SK-N-SH (cell line): ENCODE results near the gene TMEM266. TPM values are rescaled to one million over a fixed set of nuclear protein-coding genes. Genes with fewer than 3 reads are reported as not detected.

Source experiments
- CTCF ChIA-PET: fragments of 300-600, 350-600 bp; formaldehyde crosslinking; extraction: SDS; loops from one replicate; lab custom pipeline; 2021; lab: Yijun Ruan, JAX
- POLR2A ChIA-PET: fragments of 350-600 bp; sonication (Branson Sonifier 250); formaldehyde crosslinking; extraction: SDS; loops from one replicate; lab custom pipeline; 2020; ENCODE audit warnings: antibody characterized with exemption, inconsistent platforms; lab: Yijun Ruan, JAX
- DNase-seq: peaks from one replicate; pipeline ENCODE4 v3.0.0; 2012
- H2AFZ ChIP-seq: fragments of 200-600 bp; sonication (generic); 2 replicates; pipeline ENCODE4 v1.8.1; 2016; ENCODE audit warnings: antibody characterized with exemption, mild to moderate bottlenecking, low read depth
- H3F3A ChIP-seq: fragments of 200-600 bp; sonication (generic); replicated peaks from 2 replicates; pipeline ENCODE3; 2016; ENCODE audit warnings: antibody characterized with exemption, mild to moderate bottlenecking; ENCODE audit not compliant: insufficient read depth
- H3K27ac ChIP-seq, 2 experiments: fragments of 200-500 bp in 1 of 2; fragments of 200-600 bp in 1 of 2; sonication (Bioruptor generic) in 1 of 2; sonication (generic), shearing (Covaris generic) in 1 of 2; 2 replicates each; pipeline versions ENCODE4 v1.5.1 to v1.6.1; 2014 to 2016; ENCODE audit warnings: low read depth in 2 of 2, inconsistent platforms in 1 of 2, low read length in 1 of 2, mild to moderate bottlenecking in 1 of 2, mixed read lengths in 1 of 2
- H3K27me3 ChIP-seq: fragments of 200-600 bp; sonication (generic), shearing (Covaris generic); 2 replicates; pipeline ENCODE4 v1.6.1; 2016; ENCODE audit warnings: mixed run types; ENCODE audit not compliant: insufficient read depth
- H3K36me3 ChIP-seq, 2 experiments: fragments of 200-500 bp in 1 of 2; fragments of 200-600 bp in 1 of 2; sonication (Bioruptor generic) in 1 of 2; sonication (generic) in 1 of 2; replicated peaks in 1 of 2; 2 replicates each; pipeline versions ENCODE3 to v1.5.1; 2014 to 2016; ENCODE audit warnings: low read length in 1 of 2, mild to moderate bottlenecking in 1 of 2; ENCODE audit not compliant: insufficient read depth in 2 of 2, control insufficient read depth in 1 of 2
- H3K4me1 ChIP-seq, 2 experiments: fragments of 200-500 bp in 1 of 2; fragments of 200-600 bp in 1 of 2; sonication (Bioruptor generic) in 1 of 2; sonication (generic), shearing (Covaris generic) in 1 of 2; 2 replicates each; pipeline versions ENCODE4 v1.5.1 to v1.6.1; 2014 to 2016; ENCODE audit warnings: low read depth in 1 of 2, low read length in 1 of 2, mixed run types in 1 of 2; ENCODE audit not compliant: insufficient read depth in 2 of 2, control insufficient read depth in 1 of 2
- H3K4me2 ChIP-seq: fragments of 200-600 bp; sonication (generic), shearing (Covaris generic); 2 replicates; pipeline ENCODE4 v1.6.1; 2017; ENCODE audit warnings: mixed run types
- H3K4me3 ChIP-seq, 2 experiments: fragments of 200-500 bp in 1 of 2; fragments of 200-600 bp in 1 of 2; sonication (Bioruptor generic) in 1 of 2; sonication (generic), shearing (Covaris generic) in 1 of 2; 2 replicates each; pipeline versions ENCODE4 v1.5.1 to v1.8.1; 2014 to 2016; ENCODE audit warnings: low read depth in 2 of 2, inconsistent platforms in 1 of 2, low read length in 1 of 2, mild to moderate bottlenecking in 1 of 2, mixed read lengths in 1 of 2, moderate library complexity in 1 of 2
- H3K79me2 ChIP-seq: fragments of 200-600 bp; sonication (generic); 2 replicates; pipeline ENCODE4 v1.8.1; 2017; ENCODE audit warnings: mild to moderate bottlenecking; ENCODE audit not compliant: insufficient read depth
- H3K9ac ChIP-seq: fragments of 200-600 bp; sonication (generic); 2 replicates; pipeline ENCODE4 v1.6.1; 2017; ENCODE audit warnings: mixed run types
- H3K9me2 ChIP-seq: fragments of 200-600 bp; sonication (generic); 2 replicates; pipeline ENCODE4 v1.6.1; 2017; ENCODE audit warnings: mixed run types
- H3K9me3 ChIP-seq: fragments of 200-600 bp; sonication (generic); 2 replicates; pipeline ENCODE4 v1.6.1; 2017; ENCODE audit warnings: mixed run types, mild to moderate bottlenecking, moderate library complexity
- H4K20me1 ChIP-seq: fragments of 200-600 bp; sonication (generic); 2 replicates; pipeline ENCODE4 v1.6.1; 2017; ENCODE audit warnings: mild to moderate bottlenecking, mixed run types; ENCODE audit not compliant: insufficient read depth
- EP300 ChIP-seq, 2 experiments: IDR thresholded peaks; 2 replicates each; pipeline versions ENCODE4 v1.4.0 to v1.6.1; 2012; ENCODE audit warnings: borderline replicate concordance in 1 of 2, low read depth in 1 of 2, low read length in 1 of 2
- FOXJ3 ChIP-seq: sonication (generic); formaldehyde crosslinking; IDR thresholded peaks from 2 replicates; pipeline ENCODE4 v1.5.1; 2020; ENCODE audit warnings: mild to moderate bottlenecking, missing genetic modification reagents
- GABPA ChIP-seq: IDR thresholded peaks from 2 replicates; pipeline ENCODE4 v1.4.0; 2012; ENCODE audit warnings: low read depth, mild to moderate bottlenecking
- IRF3 ChIP-seq: fragments of 150-350 bp; IDR thresholded peaks from 2 replicates; pipeline ENCODE4 v1.6.1; 2016; ENCODE audit warnings: mild to moderate bottlenecking, low read depth, low read length
- MAX ChIP-seq: IDR thresholded peaks from 2 replicates; pipeline ENCODE4 v1.4.0; 2012; ENCODE audit warnings: low read depth
- MEF2A ChIP-seq: IDR thresholded peaks from 2 replicates; pipeline ENCODE4 v1.4.0; 2012; ENCODE audit warnings: low read depth, borderline replicate concordance
- MXI1 ChIP-seq: IDR thresholded peaks from 2 replicates; pipeline ENCODE4 v1.6.1; 2012; ENCODE audit warnings: mild to moderate bottlenecking, low read depth, low read length, improper control_type of control experiment
- NFIC ChIP-seq: IDR thresholded peaks from 2 replicates; pipeline ENCODE4 v1.4.0; 2012; ENCODE audit warnings: borderline replicate concordance
- NRF1 ChIP-seq: IDR thresholded peaks from 2 replicates; pipeline ENCODE4 v1.6.1; 2012; ENCODE audit warnings: low read depth, mild to moderate bottlenecking, low read length
- RXRA ChIP-seq: IDR thresholded peaks from 2 replicates; pipeline ENCODE4 v1.4.0; 2012; ENCODE audit warnings: low read depth, mild to moderate bottlenecking, borderline replicate concordance
- SIN3A ChIP-seq: IDR thresholded peaks from 2 replicates; pipeline ENCODE4 v1.6.1; 2012; ENCODE audit warnings: low read depth, mild to moderate bottlenecking, low read length, moderate library complexity, borderline replicate concordance
- SMC3 ChIP-seq: IDR thresholded peaks from 2 replicates; pipeline ENCODE4 v1.6.1; 2012; ENCODE audit warnings: low read depth, low read length, improper control_type of control experiment
- YY1 ChIP-seq: IDR thresholded peaks from 2 replicates; pipeline ENCODE4 v1.4.0; 2012; ENCODE audit warnings: low read depth, mild to moderate bottlenecking
- WGBS: methylation state at CpG from one replicate; pipeline ENCODE4 v1.1.6; 2017; ENCODE audit warnings: low lambda C conversion rate; 5-methylcytosine and 5-hydroxymethylcytosine counted together
- polyA plus RNA-seq, 3 experiments: library from polyadenylated mRNA; depleted of rRNA; stranded (reverse); fragments of >200 nt; gene quantifications; 2 replicates each; pipeline ENCODE4 v1.2.3, GENCODE V29; 2012
- TF ChIP-seq, protein P1 (sequence below): fragments of 200-600 bp; sonication (generic); IDR thresholded peaks from 2 replicates; pipeline ENCODE4 v1.6.1; 2017; ENCODE audit warnings: antibody characterized with exemption, mild to moderate bottlenecking, moderate library complexity

TMEM266 gene
- polyA plus RNA-seq, 1 of the 3 experiments (the other 2 are of a cell fraction): 0.07 TPM

DNA sequence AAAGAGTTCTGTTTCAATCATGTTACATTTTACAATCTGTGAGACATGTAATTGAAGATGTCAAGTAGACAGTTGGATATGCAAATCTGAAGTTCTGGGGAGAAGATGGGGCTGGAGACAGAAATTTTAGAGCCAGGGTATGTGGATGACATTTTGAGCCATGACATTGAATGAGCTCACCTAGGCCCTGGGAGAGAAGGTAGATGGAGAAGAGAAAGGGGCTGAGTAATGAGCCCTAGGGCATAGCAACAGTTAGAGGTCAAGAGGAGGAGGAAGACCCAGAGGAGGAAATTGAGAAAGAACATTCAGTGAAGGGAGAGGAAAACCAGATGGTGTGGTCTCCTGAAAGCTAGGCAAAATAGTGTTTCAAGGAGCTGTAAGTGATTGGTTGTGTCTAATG lies 15.3 kb downstream of the TMEM266 start (continued):
- TF ChIP-seq, protein P1, sequence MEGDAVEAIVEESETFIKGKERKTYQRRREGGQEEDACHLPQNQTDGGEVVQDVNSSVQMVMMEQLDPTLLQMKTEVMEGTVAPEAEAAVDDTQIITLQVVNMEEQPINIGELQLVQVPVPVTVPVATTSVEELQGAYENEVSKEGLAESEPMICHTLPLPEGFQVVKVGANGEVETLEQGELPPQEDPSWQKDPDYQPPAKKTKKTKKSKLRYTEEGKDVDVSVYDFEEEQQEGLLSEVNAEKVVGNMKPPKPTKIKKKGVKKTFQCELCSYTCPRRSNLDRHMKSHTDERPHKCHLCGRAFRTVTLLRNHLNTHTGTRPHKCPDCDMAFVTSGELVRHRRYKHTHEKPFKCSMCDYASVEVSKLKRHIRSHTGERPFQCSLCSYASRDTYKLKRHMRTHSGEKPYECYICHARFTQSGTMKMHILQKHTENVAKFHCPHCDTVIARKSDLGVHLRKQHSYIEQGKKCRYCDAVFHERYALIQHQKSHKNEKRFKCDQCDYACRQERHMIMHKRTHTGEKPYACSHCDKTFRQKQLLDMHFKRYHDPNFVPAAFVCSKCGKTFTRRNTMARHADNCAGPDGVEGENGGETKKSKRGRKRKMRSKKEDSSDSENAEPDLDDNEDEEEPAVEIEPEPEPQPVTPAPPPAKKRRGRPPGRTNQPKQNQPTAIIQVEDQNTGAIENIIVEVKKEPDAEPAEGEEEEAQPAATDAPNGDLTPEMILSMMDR: no peak
- TF ChIP-seq YY1: no peak
- TF ChIP-seq EP300 (IDR thresholded peaks at IDR 0.05; ENCODE audit: borderline replicate concordance in 1 of 2, low read depth in 1 of 2, low read length in 1 of 2): no peak
- no peak for TF ChIP-seq MXI1
- no peak for TF ChIP-seq RXRA

- DNase-seq: no peak
- Histone ChIP-seq H3K9me3 (no peaks in the 10 kb centered on the region), H3K27ac (no peak overlapping the region), H3K79me2 (no peaks in the 10 kb centered on the region), H3F3A (no peaks in the 10 kb centered on the region), H3K36me3 (no peaks in the 10 kb centered on the region), H4K20me1 (no peaks in the 10 kb centered on the region), H2AFZ (no peak overlapping the region), H3K4me1 (no peaks in the 10 kb centered on the region), H3K27me3 (no peaks in the 10 kb centered on the region), H3K9me2 (no peaks in the 10 kb centered on the region), H3K9ac (no peak overlapping the region), H3K4me3 (no peak overlapping the region), H3K4me2 (no peak overlapping the region)
- 50% methylated on average over 5 of the region's 5 CpGs for WGBS
- TF ChIP-seq FOXJ3 (CRISPR knock-in tag): no peak
- no peak for TF ChIP-seq SIN3A
- TF ChIP-seq IRF3: no peak
- TF ChIP-seq YY1: no peak
- no peak for TF ChIP-seq NFIC
- no peak for TF ChIP-seq SMC3
- TF ChIP-seq GABPA: no peak
- TF ChIP-seq MEF2A: no peak
- no peak for TF ChIP-seq RXRA
- TF ChIP-seq MAX: no peak
- no peak for TF ChIP-seq NRF1
- POLR2A ChIA-PET: no interaction called here
- CTCF ChIA-PET: interaction anchor here (0.8 to 2.5 kb wide), 2 partner anchors 21 to 61 kb away, joined by 3 to 10 read pairs; no protein-coding TSS in a partner anchor
These were observed 18.6 kb downstream of the TMEM266 start for GRCh38 chr15:76078285-76078877.
